DMS53 treated with DMSO at 0.1 percent for 48 hours (cell line): ENCODE results near the gene TIGD7.

Experiments used
- DNase-seq: peaks from one replicate; lab custom pipeline; 2025; ENCODE audit not compliant: unreplicated experiment; lab: John Stamatoyannopoulos, UW

Gene TIGD7, protein sequence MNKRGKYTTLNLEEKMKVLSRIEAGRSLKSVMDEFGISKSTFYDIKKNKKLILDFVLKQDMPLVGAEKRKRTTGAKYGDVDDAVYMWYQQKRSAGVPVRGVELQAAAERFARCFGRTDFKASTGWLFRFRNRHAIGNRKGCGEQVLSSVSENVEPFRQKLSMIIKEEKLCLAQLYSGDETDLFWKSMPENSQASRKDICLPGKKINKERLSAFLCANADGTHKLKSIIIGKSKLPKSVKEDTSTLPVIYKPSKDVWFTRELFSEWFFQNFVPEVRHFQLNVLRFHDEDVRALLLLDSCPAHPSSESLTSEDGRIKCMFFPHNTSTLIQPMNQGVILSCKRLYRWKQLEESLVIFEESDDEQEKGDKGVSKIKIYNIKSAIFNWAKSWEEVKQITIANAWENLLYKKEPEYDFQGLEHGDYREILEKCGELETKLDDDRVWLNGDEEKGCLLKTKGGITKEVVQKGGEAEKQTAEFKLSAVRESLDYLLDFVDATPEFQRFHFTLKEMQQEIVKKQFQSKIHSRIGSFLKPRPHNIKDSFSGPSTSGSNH

DNA sequence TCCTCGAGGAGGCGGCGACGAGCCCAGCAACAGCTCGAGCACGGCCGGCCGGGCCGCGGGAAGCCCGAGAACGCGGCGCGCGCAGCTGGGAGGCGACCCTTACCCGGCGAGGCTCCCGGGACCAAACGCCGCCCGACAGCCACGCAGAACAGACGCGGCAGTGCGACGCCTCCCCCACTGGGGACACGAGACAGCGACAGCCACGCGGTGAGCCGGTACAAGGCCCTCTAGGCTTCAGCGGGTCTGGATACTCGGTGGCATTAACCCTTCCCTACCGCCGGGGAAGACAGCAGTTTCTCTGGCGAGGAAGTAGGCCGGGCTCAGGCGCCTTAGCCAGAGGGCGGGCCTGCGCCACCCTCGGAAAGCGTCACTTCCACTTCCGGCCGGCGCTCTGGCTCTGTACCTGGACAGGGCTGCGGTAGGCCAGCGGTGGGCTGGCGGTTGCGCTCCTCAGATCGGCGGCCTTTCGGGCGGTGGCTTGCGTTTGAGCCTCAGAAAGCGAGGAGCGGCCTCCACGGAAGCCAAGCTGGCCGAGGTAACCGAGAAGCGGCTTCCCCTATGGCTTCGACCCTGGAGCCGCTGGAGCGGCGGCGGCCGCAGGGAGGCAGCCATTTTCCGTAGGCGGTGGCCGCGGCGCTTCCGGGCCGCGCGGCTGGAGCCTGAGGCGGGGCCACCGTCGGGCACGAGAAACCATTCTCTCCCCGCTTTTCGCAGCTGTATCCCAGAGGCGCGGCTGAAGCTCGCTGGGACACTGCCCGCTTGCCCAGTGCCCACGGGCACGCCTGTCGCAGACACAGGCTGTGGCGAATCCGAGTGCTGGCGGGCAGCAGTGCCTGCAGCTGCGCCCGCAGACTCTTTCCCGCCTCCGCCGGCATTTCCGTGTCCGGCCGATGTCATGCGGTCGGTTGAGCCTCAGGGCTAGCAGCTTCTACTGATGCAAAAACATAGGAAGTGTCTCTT, at the start of gene TIGD7, which contains the start of gene ZNF75A:
TSS of gene TIGD7 (minus strand) at position 322 of the 960 bp plus-strand sequence. CDS start 4,816 bp downstream, outside the sequence.
TSS of gene ZNF75A (plus strand) at position 389 of the 960 bp plus-strand sequence. CDS start 2,932 bp downstream, outside the sequence.
- DNase-seq: peak; percentile 48

DNA sequence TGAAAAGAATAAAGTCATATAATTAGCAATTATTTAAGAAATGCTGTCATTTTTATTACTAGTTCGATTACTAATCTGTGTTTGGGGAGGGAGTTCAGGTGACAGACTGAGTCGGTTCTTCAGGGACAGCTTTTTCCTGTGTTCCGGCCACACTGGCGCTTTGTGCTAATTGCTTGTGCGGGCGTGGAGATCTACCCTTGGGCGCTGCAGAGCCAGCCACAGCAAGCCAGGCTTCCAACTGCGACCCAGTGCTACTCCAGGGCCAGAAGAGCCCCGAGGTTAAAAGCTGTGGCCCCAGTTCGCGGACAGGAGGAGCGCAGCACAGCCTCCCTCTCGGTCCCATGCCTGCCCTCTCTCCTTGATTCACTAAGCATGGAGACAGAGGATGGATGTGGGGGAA, 43.9 kb upstream of the TIGD7 start:
- DNase-seq: no peak

DNA sequence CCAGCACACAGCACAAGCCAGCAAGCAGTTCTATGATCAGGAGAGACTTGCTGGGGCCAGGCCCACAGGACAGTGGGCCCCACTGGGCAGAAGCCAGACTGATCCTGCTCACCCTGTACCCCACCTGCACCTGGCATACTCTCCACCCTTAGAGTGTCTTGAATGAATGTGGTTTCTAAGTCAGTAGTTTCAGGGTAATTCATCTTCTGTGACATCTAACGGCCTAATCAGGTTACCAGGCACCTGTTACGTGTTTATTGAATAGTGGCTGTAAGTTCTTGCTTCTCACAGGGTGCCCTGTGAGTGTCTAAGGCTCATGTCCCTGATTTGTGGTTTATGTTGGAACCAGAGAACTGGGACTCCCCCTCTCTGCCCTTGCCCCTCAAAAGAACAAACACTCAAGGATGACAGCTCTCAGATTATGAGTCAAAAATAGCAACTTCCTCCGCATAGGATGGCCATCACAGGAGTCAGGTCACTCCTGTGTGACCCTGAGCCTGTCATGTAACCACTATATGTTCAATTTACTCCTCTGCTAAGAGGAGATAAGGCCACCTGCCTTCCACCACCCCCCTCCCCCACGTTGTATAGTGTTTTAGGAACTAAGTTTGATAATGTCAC, 43.4 kb upstream of the TIGD7 start:
- no peak for DNase-seq

DNA sequence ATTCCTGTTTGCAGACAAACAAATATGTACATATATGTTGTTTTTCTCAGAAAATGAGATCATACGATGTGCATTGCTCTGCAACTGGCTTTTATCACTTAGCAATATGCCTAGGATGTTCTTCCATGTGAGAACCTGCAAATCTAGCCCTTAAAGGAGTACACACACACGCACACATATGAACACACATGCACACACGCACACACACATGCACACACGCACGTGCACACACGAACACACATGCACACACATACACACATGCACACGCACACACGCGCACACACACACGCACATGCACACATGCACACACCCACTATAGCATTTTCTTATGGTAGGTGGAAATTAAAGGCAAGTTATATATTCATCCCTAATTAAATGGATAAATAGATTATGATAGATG, 42.4 kb upstream of the TIGD7 start:
- no peak for DNase-seq

DNA sequence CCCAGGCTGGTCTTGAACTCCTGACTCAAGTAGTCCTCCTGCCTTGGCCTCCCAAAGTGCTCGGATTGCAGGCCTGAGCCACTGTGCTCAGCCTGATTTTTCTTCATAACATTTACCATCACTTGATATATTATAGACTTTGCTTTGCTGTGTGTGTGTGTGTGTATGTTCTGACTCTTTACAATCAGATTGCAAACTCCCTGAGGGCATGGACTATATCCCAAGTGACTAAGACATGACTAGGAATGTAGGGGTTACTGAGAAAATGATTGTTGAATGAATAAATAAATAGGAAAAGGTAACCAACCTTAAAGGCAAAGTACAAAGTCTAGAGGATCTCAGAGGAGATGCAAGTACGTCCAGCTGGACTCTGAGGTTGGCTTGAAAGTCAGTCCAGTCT, 40.8 kb upstream of the TIGD7 start:
- no peak for DNase-seq

DNA sequence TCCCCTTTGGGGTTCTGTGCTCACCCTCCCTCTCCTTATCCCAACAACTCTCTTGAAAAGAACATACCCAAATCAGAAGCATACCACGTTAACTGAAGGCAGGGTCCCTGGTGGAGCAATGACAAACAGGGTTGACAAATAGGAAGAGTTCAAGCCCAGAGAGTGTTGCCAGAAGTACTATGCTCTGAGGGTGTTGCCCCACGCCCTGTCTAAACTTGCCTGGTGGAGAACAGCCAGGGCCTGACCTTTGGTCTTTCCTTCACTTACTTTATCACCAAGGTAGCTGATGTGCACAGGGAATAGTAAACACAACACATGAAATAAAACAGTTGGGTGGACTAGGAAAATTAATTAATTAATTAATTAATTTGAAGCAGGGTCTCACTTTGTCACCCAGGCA, 23.4 kb upstream of the TIGD7 start:
- DNase-seq: no peak

DNA sequence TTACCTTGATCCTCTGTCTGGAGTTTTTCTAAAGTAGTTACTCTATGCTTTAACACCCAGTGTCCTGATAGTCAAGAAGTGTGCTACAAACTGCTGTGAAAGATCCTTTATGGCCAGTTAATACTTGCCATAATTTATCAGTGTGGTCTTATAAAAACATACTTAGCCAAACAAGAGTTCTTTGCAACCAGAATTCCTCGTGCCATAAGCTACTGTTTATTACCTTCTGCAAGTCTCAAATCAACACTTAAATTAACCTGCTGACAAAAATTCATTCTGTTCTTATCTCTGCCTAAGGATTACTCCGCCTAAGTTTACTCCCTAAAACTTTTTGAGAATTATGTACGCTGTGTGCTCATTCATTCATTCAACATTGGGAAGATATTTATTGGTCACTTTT, 22.9 kb upstream of the TIGD7 start:
- no peak for DNase-seq

DNA sequence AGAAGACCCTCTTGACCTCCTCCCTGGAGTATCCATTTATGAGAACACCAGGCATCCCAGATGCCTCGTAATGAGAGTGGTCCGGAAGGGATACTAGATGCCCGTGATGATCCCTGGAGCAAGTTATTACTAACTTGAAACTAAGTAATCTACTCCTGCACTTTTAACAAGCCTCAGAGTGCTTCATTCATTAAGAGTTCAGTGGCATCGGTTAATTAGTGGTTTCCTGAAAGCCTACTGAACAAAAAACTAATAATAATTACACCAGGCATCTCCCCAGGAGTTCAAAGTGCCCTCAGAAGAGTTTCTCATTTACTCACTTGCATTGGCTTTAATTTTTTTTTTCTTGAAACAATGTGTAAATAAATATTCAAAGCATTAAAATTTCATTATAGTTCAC, 22.3 kb upstream of the TIGD7 start:
- DNase-seq: no peak

DNA sequence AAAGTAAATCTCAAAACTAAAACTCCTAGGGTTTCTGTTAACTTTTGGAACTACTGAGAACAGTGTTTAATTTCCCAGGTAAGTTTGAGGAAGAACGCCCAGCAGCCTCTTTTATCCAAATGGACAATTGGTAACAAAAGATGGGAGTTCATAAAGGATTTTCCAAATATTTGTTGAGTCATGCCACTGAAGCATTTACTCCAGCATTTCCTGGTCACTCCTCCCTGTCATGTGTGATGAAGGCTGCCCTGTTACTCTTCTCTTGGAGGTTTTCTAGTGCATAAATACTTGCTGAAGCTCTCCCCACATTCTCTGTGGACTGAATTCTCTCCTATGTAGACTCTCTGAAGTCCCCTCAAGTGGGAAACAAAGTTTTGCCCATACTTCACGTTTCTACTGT, 16.6 kb upstream of the TIGD7 start:
- DNase-seq: no peak

DNA sequence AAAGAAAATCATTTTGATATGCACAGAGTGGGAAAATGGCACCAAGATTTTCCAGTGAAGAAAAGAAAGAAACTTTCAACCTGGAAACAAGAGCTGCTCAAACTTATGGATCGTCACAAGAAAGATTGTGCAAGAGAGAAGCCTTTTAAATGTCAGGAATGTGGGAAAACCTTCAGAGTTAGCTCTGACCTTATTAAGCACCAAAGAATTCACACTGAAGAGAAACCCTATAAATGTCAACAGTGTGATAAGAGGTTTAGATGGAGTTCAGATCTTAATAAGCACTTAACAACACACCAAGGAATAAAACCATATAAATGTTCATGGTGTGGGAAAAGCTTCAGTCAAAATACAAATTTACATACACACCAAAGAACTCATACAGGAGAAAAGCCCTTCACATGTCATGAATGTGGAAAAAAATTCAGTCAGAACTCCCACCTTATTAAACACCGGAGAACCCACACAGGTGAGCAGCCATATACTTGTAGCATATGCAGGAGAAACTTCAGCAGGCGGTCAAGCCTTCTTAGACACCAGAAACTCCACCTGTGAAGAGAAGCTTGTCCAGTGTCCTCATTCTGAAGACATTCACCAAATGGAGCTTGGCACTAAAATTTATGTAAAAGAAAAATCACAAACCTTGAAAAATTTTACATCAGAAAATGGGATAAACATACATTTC, 12.2 kb upstream of the TIGD7 start:
- DNase-seq: no peak

DNA sequence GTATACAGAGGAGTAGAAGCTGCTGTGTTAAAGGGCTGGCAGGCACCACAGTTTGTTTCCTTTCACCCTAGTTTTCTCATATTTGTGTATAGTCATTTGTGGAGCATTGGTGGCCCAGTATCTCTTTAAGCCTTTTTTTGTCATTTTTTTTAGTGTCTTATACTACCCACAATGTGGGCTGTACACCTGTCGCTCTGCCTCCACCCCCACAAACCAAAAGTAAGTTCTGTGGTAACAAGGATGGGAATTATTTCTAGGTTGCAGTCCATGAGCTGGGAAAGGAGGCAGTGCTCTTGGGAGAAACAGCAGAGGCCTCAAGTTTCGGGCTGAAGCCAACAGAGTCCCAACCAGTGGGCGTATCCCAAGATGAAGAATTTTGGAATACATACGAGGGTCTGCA, 6.3 kb upstream of the TIGD7 start:
- DNase-seq: no peak

DNA sequence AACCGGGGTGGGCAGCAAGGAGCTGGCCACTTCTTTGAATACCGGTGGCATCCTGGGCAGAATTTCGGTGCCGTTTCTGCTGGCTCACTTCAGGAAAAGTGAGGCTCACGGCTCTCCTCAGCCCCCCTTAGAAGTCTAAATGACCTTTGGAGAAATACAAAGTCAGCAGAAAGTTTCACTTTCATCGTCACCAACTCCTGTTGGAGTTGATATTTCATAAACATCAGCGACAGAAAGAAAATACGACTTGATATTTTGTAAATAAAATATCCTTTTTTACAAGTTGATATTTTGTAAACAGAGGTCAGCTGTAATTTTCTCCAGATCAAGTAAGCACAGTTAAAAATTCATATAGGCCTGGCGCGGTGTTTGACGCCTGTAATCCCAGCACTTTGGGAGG, 848 bp upstream of the TIGD7 start:
- no peak for DNase-seq

DNA sequence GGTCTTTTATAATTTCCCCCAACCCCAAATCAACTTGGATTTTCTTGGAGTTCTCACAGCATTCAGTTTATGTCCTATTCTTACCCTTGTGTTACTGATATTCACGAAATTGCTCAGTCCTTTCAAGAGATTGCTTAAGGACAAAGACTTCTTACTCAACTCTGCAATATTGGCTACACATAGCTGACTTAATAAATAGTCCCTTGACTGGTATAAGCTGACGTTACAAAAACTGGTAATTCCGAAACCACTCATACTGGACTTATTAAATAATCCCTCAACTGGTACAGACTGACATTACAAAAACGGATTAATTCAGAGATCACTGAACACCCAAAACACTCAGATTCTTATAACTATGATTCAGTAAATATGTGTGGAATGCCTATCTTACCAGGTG, 860 bp downstream of the TIGD7 start:
- DNase-seq: no peak

DNA sequence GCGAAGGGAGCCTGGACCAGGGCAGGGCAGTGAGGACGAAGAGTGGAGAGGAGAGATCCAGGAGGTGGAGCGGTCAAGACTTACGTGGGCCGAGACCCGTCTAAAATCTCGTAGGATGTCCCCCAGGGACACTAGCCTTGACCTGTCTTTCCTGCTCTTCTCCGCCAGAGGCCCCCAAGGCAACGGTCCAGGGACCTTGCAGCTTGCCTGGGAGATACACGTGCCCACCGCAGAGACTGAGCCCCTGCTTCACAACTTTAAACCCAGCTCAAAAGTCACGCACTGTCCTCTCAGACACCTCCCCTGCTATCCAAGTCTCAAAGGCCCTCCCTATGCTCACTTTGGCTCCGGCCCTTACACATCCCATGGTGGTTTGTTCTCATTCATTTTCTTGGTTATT, 9.4 kb downstream of the TIGD7 start:
- no peak for DNase-seq

DNA sequence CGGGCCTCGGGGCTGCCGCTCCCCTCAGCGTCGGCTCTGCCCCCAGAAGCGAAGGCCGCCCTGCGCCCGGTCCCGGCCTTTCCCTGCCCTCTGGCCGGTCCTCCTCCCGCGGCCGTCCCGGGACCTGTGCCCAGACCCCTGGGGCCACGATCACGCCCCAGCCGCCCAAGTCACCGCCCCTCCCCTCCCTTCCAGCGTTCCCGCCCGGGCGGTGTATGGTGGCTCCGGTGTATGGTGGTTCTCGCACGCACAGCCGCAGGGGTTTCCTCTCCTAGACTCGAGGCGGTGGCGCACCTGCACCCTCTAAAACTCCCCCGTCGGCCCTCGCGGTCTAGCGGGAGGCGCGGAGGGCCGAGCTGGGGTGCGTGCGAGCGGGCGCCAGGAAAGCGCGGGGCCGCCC, 10.0 kb downstream of the TIGD7 start:
- no peak for DNase-seq

DNA sequence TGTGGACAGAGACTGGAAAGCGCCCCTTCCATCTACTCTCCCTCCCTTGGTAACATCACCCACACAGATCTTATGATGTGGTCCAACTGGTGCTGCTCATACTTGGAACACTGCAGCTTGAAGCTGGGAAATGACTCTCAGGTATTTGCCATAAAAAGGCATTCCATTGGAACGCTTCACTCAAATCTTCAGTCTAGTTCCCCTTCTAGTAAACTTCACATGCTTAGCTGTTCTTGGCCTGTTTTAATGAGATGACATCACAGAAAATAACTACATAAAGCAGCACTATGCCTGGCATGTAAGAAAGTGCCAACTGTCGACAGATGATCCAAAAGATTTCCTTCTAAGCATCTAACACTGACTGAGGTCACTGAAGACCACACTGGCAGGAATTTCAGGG, 12.6 kb downstream of the TIGD7 start:
- DNase-seq: no peak

DNA sequence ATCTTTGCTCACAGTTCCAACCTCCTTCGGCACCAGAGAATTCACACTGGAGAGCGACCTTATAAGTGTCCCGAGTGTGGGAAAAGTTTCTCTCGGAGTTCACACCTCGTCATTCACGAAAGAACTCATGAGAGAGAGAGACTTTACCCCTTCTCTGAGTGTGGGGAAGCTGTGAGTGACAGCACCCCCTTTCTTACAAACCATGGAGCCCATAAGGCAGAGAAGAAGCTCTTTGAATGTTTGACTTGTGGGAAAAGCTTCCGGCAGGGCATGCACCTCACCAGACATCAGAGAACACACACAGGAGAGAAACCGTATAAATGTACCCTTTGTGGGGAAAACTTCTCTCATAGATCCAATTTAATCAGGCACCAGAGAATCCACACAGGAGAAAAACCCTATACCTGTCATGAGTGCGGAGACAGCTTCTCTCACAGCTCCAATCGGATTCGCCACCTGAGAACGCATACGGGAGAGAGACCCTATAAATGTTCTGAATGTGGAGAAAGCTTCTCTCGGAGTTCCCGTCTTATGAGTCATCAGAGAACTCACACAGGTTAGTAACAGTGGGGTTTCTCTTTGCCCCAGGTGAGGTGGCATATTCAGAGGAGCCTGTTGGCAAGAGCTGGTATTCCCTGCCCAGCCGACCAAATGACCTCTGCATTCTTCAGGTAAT, 15.1 kb downstream of the TIGD7 start:
- no peak for DNase-seq

DNA sequence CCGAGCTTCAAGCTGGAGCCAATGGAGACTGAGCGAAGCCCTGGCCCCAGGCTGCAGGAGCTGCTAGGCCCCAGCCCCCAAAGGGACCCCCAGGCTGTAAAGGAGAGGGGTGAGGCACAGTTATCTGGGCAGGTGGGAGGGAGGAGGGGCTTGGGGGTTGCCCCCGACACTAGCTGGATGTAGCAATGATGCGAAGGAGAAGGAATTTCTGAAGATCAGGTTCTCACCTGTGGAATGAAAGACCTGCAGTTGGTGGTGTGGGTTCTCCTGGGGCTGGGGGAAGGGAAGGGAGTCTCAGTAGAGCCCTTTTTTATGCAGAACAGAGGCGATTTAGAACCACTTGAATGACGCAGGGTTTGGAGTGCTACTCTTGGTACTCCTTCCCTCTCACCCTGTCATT, 20.1 kb downstream of the TIGD7 start:
- DNase-seq: no peak

DNA sequence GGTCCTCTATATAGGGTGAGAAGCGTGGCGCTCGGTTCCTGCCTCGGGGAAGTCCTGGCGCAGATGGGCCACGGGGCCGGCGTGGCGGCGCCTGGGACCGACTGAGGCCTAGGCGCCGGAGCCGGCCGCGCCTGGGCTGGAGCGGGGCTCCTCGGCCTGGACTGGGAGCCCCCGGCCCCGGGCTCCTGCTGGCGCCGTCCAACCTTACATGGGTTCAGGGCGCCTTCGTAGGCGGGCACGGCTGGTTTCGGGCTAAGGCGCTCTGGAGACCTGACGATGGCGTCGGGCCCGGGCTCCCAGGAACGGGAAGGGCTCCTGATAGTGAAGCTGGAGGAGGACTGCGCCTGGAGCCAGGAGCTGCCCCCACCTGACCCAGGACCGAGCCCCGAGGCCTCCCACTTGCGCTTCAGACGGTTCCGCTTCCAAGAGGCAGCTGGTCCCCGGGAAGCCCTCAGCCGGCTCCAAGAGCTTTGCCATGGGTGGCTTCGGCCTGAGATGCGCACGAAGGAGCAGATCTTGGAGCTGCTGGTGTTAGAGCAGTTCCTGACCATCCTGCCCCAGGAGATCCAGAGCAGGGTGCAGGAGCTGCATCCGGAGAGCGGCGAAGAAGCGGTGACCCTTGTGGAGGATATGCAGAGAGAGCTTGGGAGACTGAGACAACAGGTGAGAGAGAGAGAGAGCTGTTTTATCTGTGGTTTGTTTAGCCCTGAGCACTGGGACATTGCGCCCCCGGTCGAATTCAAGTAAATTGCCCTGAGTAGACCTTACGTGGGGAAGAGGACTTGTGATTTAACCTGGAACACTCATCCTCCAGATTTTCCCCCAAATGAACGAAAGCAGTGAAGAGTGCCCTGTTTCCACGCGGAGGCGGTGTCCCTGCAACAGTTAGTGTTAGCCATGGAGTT, 21.4 kb downstream of the TIGD7 start:
- DNase-seq: no peak
